ENCODE data around the gene SPSB4.

Gene SPSB4

GRCh38 chr3:141052201-141053069 is 1.3 kb downstream of the SPSB4 start:
- CTCF ChIA-PET = no interaction called here
- DNase-seq (ENCODE audit: extremely low spot score) = no peak
- POLR2A ChIA-PET = no interaction called here
- TF ChIP-seq CTCF (IDR thresholded peaks at IDR 0.05; ENCODE audit: control extremely low read depth, extremely low read depth, low read depth, missing control alignments) = no peak

GRCh38 chr3:141055136-141055535 is 4.0 kb downstream of the SPSB4 start:
- ChIA-PET POLR2A (no interaction called here), CTCF (no interaction called here)
- DNase-seq (ENCODE audit: extremely low spot score) = no peak
- TF ChIP-seq CTCF (IDR thresholded peaks at IDR 0.05; ENCODE audit: control extremely low read depth, extremely low read depth, low read depth, missing control alignments) = no peak

GRCh38 chr3:141055536-141056445 is 4.6 kb downstream of the SPSB4 start:
- DNase-seq (ENCODE audit: extremely low spot score) = no peak
- POLR2A ChIA-PET = no interaction called here
- no peak for TF ChIP-seq CTCF (IDR thresholded peaks at IDR 0.05; ENCODE audit: control extremely low read depth, extremely low read depth, low read depth, missing control alignments)
- CTCF ChIA-PET = no interaction called here

GRCh38 chr3:141056751-141057171 is 5.6 kb downstream of the SPSB4 start:
- POLR2A ChIA-PET = no interaction called here
- no peak for TF ChIP-seq CTCF (IDR thresholded peaks at IDR 0.05; ENCODE audit: control extremely low read depth, extremely low read depth, low read depth, missing control alignments)
- DNase-seq (ENCODE audit: extremely low spot score) = no peak
- CTCF ChIA-PET = no interaction called here

- no peak for TF ChIP-seq CTCF (IDR thresholded peaks at IDR 0.05; ENCODE audit: control extremely low read depth, extremely low read depth, low read depth, missing control alignments)
- CTCF ChIA-PET = no interaction called here
- POLR2A ChIA-PET = no interaction called here
- DNase-seq (ENCODE audit: extremely low spot score) = no peak
These were observed 6.3 kb downstream of the SPSB4 start for GRCh38 chr3:141057436-141057835.

GRCh38 chr3:141057946-141058800 is 7.0 kb downstream of the SPSB4 start:
- no peak for DNase-seq (ENCODE audit: extremely low spot score)
- ChIA-PET CTCF (no interaction called here), POLR2A (no interaction called here)
- TF ChIP-seq CTCF (IDR thresholded peaks at IDR 0.05; ENCODE audit: control extremely low read depth, extremely low read depth, low read depth, missing control alignments) = no peak

All from GM10248 (cell line).